GM18517 (cell line): ENCODE data around the gene PLCG2.

Experiments
- ATAC-seq: cut with Tn5 transposase; IDR thresholded peaks from one replicate; pipeline ENCODE4 v1.9.1; 2021; ENCODE audit warnings: mild to moderate bottlenecking, moderate library complexity; ENCODE audit not compliant: unreplicated experiment

PLCG2 gene

DNA sequence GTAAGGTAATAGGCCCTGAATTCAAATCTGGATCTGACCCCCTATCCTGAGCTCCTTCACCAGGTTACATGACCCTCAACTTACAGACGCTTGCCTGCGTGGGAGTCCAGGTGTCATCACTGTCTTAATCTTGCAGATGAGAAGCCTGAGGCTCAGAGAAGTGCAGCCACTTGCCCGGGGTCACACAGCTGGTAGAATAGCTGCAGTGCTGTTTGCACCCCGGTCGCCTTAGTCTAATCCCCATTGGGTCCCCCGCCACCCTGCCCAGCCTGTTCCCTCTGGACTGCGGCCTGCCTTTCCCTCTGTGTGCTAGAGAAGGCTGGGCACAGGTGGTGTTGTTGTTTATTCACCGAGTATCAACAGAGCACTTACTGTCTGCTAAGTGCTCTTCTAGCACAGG is 125.2 kb downstream of the PLCG2 start:
- no peak for ATAC-seq

DNA sequence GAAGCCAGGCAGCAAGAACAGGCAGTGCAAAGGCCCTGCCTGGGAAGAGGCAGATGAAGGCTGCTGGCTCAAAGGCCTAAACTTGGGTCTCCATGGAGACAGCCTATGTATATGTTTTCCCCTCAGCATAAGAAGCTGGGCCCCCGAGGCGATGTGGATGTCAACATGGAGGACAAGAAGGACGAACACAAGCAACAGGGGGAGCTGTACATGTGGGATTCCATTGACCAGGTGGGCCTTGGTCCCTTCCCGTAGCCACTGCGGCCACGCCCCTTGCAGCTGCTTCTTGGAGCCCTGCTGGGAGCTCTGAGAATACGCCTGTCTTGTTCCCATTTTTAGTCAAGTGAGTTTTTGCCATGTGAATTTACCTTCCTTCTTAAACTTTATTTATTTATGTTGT is 126.2 kb downstream of the PLCG2 start:
- no peak for ATAC-seq

DNA sequence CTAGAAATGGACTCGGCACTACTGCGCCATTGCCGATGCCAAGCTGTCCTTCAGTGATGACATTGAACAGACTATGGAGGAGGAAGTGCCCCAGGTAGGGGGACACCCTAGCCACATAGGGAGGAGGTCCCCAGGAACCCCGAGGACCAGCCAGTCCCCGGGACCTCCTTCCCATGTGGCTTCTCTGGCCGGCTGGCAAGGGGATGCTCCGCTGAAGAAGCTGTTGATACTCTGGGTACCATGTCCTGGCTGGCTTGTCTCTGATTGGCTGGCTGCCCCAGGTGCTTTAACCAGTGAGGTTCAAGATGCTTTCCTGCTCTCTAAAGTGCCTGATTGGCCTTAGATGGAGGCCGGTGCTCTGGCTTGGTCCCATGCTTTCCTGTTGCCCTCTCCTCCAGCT is 128.6 kb downstream of the PLCG2 start:
- no peak for ATAC-seq

DNA sequence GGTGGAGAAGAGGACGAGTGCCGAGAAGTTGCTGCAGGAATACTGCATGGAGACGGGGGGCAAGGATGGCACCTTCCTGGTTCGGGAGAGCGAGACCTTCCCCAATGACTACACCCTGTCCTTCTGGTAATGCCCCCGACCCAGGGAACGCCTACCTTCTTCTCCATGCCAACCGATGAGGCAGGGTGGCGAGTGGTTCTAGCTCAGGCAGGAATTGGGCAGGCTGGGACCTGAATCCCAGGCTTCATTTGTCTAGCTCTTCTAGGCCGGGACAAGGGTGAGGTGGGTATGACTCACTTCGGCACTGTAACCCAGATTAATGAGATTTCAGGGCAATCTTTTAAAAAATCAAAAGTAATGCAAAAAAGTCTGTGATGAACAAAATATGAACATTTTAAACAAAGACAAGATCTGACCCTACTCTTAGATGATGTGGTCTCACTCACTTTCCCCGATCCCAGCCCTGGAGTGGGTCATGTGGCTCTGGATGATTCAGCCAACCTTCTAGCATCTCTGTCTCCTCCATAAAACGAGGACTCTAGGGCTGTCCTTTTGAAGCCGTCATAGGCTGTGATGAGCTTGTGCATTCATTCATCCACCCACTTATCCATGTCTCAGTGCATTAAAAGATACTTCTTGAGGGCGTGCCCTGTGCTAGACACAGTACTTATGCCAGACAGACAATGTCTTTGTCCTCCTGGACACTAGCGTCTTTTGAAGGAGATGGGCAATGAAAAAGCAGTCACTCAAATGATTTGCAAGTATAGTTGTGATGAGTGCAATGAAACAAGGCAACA is 129.6 kb downstream of the PLCG2 start:
- ATAC-seq: no peak

DNA sequence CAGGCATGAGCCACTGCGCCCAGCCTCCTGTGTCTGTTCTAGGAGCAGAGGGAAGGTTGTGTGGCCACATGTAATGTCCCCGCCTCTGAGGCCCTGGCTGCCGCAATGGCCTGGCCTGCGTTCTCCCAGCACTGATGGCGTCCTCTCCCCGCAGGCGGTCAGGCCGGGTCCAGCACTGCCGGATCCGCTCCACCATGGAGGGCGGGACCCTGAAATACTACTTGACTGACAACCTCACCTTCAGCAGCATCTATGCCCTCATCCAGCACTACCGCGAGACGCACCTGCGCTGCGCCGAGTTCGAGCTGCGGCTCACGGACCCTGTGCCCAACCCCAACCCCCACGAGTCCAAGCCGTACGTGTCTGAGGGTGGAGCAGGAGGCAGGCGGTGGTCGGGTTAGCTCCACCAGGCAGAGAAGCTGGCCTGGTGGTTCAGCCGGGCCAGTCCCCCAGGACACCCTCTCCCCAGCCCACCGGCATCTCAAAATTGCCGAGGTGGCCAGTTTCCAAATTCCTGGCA is 131.3 kb downstream of the PLCG2 start:
- no peak for ATAC-seq

DNA sequence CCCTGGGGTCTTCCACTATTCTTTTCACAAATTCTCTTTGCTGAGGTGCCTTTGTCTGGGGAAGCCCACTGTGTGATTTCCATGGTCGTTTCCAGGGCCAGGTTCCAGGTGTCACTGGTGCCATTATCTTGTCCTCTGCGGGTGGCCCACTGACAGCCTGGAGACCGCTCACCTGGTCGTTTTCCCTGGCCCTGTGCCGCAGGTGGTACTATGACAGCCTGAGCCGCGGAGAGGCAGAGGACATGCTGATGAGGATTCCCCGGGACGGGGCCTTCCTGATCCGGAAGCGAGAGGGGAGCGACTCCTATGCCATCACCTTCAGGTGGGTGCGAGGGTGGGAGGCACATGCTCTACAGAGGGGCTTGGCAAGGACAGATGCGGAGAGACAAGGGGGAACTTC is 133.3 kb downstream of the PLCG2 start:
- ATAC-seq: no peak

DNA sequence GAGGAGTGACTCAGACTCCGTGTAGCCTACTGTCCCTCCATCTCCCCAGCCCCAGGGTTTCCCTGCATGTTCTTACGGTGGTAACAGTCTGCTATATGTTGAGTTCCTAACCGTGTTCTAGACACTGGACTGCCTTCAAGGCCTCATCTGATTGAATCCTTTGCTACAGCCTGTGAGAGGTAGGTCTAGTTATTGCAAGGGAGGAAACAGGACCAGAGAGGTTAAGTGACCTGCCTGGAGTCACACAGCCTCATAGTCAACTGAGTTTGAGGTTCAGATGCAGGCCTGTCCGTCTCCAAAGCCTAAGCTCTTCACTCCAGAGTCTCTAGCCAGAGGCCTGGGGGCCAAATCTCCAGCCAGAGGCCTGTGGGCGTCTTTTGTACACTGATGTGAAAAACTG is 134.1 kb downstream of the PLCG2 start:
- ATAC-seq: no peak

DNA sequence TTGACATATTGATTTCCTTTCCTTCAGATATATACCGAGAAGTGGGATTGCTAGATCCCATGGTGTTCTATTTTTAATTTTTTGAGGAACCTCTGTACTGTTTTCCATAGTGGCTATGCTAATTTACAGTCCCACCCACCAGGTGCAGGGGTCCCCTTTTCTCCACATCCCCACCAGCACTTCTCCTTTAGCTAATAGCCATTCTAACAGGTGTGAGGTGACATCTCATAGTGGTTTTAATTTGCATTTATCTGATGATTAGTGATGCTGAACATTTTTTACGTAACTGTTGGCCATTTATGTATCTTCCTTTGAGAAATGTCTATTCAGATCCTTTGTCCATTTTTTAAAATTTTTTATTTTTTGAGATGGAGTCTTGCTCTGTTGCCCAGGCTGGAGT is 138.3 kb downstream of the PLCG2 start:
- ATAC-seq: no peak

DNA sequence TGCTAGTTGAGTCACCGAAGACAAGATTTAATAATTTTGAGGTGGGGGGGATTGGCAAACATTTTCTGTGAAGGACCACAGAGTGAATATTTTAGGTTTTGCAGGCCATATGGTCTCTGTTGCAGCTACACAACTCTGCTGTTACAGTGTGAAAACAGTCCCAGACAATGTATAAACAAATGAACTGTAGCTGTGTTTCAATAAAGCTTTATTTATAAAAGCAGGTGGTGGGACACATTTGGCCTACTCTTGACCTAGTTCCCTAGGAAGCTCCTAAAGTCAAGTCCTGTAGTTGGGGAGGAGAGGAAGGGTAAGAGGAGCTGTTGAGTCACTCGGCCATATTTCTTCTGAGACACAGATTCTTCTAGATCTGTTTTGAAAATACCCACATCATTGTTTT is 139.8 kb downstream of the PLCG2 start:
- ATAC-seq: no peak

DNA sequence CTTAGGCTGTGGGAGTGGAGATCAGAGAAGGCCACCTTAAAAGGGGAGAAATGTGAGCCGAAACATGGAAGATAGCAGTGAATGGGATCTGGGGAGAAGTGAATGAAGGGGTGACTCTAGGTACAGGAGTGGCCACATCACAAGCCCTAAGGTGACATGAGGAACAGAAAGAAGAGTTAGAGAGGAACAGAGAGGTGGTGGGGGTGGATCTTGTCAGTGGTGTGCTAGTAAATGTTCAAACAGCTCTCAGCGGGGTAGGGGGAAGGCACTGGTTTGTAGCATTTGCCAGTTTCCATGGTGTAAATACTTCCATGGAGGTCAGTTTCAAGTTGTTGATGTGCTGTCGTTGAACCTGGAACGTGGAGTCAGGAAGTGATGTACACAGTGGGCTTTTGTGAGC is 141.4 kb downstream of the PLCG2 start:
- no peak for ATAC-seq

DNA sequence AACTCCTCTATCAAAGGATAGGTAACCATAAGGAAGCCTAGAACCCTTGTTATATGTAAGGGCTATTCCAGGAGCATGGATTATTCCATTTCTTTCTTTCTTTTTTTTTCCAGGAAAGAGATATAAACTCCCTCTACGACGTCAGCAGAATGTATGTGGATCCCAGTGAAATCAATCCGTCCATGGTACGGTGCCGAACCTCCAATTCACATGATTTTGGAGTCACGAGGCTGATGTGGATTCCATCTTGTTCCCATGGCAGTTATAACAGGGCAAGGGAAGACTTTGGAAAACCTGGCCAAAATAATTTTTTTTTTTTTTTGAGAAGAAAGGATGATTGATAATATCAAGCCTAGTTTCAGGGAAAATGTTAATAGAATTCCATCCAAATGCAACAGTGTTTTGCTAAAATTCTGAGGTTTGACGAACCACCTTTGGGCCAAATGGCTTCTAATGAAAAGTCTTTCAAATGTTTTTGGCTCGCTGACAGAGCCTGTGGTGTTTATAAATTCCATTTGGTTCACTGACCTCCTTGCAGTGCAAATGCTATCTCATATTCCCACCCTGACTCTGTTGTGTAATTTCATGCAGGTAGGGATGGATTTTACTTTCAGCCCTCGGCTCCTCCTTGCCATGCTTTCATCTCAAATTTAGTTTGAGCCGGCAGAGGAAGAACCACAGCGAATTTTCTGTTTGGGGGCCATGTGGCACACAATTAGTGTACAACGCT is 142.2 kb downstream of the PLCG2 start:
- no peak for ATAC-seq

DNA sequence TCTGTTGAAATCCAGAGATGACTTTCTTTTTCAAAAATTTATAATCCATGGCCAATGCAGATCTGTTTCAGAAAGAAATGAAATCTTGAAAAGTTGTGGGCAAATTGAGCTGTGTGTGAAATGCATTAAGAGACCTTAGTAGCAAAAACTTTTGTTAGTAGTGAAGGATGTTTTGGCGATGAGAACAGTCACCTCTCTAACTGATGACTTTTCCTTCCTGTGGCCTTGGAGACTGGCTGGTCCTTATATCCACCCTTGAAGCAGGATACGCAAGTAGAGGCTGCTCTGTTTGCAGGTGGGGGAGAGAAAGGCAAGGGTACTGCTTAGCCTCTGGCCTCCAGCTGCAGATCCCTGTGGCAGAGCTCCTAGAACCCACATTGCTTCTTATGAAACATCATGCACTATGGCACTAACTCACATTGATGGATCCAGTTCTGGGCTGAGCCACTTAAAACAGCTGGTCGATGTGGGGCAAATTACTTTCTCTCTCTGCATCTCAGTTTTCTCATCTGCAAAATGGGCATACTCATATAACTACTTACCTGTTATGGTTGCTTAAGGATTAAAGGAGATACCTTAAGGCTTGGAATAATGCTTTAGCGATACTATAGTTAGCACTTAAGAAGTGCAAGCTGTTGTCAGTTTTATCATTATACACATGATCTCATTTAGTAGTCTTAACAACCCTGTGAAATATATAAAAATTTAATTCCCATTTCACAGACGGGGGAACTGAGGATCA is 142.9 kb downstream of the PLCG2 start:
- no peak for ATAC-seq

DNA sequence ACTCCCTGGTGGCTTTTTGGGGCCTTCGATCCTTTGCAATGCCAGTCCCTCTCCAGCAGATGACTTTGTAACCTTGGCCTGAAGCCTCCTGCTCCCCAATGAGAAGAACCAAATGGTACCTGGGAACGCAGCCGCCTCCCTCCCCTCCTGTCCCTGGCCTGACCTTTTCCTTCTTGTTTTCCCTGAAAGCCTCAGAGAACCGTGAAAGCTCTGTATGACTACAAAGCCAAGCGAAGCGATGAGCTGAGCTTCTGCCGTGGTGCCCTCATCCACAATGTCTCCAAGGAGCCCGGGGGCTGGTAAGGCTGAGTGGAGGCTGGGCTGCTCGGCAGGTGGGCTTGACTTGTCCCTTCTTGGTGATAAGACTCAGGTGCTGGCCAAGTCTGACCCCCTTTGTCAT is 144.2 kb downstream of the PLCG2 start:
- no peak for ATAC-seq

DNA sequence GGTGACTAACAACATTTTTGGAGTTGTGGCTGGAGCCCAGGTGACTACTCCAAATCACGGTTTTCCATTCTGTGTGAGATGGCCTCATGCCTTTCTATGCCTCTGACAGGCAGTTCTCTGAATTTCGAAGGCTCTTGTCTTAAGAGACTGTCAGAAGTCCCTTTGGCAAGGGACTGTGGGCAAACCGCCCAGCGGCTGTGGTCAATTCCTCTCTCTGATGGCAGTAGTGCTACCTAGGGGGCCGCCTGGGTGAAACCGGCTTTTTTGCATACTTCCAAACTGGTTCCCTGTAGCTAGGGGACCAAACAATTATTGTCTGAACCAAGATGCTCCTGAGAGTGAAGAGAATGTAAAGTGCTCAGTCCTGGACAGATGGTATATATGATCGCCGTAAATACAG is 145.9 kb downstream of the PLCG2 start:
- no peak for ATAC-seq

DNA sequence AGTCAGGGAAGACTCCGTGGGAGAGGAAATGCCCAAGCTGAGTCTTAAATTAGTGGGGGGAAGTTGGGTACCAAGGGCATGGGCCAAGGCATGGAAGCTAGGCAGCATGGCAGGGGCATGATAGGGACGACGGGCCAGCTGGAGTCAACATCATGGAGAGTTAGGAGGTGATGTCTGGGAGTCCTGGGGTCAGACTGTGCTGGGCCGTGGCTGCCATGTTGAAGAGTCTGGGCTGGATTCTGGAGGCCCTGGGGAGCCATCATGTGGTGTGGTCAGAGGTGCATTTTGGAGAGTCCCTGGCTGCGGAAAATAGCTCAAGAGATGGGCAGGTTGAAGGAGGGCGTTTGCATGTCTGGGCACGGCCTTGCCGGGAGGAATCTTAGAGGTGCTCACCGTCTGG is 146.9 kb downstream of the PLCG2 start:
- no peak for ATAC-seq

DNA sequence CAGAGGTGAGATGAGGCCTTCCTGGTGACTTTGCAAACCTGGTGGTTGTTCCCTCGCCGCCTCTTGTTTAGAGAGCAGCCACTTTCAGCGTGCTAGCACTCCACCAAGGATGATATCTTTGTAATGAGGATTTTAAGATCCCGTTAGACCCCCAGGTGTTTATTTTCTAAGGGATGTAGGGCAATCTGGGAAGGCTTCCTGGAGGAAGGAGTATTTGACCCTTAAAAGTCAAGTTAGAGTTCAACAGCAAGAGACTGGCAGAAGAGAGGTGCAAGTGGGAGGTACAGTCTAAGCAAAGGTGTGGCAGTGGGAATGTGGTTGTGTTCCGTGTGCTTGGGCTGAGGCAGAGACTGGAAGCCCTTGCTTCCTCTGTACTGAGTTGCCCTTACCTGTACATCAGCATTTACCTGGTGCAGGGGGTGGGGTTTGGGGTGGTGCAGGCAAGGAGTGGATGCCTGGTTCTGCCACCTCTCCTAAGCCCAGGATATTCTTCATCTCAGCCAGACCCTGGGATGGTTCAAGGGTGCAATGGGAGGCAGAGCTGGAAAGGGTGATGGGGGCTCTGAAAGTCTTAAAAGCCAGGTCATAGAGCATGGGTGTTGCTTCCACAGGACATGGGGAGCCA is 148.6 kb downstream of the PLCG2 start:
- no peak for ATAC-seq

DNA sequence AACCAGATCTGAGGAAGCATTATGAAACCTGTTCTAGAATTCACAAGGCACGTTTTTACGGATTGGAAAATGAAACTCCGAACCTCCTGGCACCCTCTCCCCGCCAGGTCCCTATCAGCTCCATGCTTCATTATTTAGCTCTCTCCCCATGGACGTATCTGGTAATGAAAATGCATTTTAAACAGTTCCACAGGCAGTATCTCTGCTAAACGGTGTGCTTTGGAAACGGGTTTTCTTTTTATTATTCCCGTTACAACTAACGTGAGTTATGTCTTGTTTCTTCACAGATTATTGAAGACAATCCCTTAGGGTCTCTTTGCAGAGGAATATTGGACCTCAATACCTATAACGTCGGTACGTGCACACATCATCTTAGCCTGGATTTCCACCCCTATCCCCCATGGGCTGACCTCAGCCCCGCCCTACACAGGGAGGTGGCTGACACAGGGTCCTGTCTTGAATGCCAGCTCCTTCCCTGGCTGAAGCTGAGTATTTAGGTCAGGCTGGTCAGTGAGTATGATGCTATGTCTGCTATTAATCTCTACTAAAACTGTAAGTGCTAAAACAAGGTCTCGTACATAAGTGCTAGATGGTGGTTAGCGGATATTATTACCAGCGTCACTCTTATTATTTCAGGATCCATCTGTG is 149.3 kb downstream of the PLCG2 start:
- ATAC-seq: no peak

DNA sequence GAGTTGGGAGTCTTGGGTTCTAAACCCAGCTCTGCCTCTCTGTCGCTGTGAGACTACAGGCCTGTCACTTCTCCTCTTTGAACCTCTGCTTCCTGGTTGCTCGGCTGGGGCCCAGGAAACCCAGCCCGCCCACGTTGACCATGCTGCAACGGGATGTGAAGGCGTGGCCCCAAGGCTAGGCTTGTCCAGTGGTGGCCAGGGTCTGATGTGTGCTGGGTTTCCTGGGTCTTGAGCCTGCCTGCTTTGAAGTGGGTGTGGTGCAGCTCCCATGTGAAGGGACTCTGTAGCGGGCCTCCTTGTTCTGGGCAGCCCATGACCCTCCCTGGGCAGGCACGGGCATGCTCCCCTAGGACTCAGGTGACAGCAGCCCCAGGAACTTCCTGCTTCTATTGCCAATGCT is 149.9 kb downstream of the PLCG2 start:
- ATAC-seq: no peak

DNA sequence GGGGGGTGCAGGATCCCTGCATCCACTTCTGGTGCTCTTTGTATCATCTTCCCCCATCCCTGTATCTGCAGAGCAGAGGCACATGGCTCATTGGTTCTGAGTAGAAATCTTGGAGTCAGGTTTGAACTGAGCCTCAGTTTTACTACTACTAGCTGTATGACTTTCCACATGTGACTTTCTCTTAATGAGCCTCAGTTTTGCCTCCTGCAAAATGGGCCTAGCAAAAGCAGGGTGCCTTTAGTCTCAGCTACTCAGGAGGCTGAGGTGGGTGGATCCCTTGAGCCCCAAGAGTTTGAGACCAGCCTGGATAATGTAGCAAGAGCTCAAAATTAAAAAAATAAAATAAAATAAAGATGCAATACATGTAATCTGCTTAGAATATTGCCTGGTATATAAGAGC is 150.8 kb downstream of the PLCG2 start:
- ATAC-seq: no peak

DNA sequence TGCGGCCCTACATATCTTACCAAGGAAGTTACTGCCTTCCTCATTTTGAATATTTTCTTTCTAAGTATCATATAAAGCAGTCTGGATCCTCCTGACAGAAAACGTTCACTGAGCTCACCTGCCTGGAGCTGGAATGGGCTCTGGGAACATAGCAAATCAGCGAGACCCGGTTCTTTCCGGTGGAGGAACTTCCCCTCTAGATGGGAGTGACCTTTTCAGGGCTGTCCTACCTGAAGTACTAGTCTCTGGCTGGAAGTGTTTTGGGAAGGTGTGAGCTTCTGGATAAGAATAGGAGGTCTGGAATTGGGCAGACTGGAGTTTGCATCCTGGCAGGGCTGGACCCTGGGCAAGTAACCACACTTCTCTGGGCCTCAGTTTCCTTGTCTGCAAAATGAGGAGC is 152.8 kb downstream of the PLCG2 start:
- no peak for ATAC-seq

DNA sequence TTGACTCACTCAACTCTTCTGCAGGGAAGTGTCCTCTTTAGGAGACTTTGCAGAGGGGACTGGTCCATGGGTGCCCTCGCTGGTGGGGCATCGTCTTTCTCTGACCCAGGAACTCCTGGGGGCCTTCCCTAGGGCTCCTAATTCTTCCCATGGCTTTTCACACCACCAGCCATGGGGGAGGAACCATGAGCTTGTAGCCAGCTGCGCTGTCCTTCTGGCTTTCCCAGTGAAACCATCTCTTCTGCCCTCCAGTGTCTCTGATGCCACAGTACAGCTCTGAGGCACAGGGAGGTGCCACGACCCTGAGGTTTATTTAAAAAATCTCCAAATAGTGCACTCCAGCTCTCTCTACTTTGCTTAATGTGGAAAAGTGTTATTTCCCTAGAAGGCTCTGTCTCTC is 153.6 kb downstream of the PLCG2 start:
- no peak for ATAC-seq
